IMR-90 (cell line): ENCODE results near the gene NEDD4L. TPM values are rescaled to one million over a fixed set of nuclear protein-coding genes. Genes with fewer than 3 reads are reported as not detected.
A peak's percentile ranks its signal among the peaks of the same experiment; 100 is the strongest.

Source experiments
- ATAC-seq: fragments of 200-7000 bp; cut with Tn5 transposase; 2 replicates; pipeline ENCODE4 v1.9.1; 2020; ENCODE audit warnings: low read depth, mild to moderate bottlenecking, moderate library complexity
- BruUV-seq: library from RNA; stranded (reverse); fragments of 400-500 nt; replicated peaks from 2 replicates; lab custom pipeline; 2021; lab: Mats Ljungman, UMichigan
- CTCF ChIA-PET: fragments of 300-600 bp; formaldehyde crosslinking; extraction: SDS; loops from one replicate; lab custom pipeline; 2021; ENCODE audit warnings: antibody characterized with exemption; lab: Yijun Ruan, JAX
- POLR2A ChIA-PET: fragments of 300-600 bp; sonication (Branson Sonifier 250); formaldehyde crosslinking; loops from one replicate; lab custom pipeline; 2022; ENCODE audit warnings: antibody characterized with exemption; ENCODE audit not compliant: unreplicated experiment; lab: Charles Lee
- DNase-seq: peaks from one replicate; pipeline ENCODE4 v3.0.0; 2013
- H2AFZ ChIP-seq: replicated peaks from 2 replicates; pipeline ENCODE3; 2013; ENCODE audit warnings: low read length, mild to moderate bottlenecking; ENCODE audit not compliant: poor library complexity
- H2AK5ac ChIP-seq: 2 replicates; pipeline ENCODE4 v1.6.1; 2013; ENCODE audit warnings: low read depth, low read length, inconsistent platforms
- H2AK9ac ChIP-seq: replicated peaks from 2 replicates; pipeline ENCODE3; 2013; ENCODE audit warnings: mild to moderate bottlenecking, low read depth, low read length, moderate library complexity; ENCODE audit not compliant: poor library complexity
- H2BK120ac ChIP-seq: 2 replicates; pipeline ENCODE4 v1.6.1; 2013; ENCODE audit warnings: low read depth, low read length, inconsistent platforms
- H2BK15ac ChIP-seq: 3 replicates; pipeline ENCODE4 v1.6.1; 2013; ENCODE audit warnings: low read depth, low read length, inconsistent platforms
- H2BK20ac ChIP-seq: 2 replicates; pipeline ENCODE4 v1.6.1; 2013; ENCODE audit warnings: low read depth, mild to moderate bottlenecking, inconsistent platforms, low read length, moderate library complexity
- H2BK5ac ChIP-seq: 2 replicates; pipeline ENCODE4 v1.6.1; 2013; ENCODE audit warnings: mild to moderate bottlenecking, low read depth, low read length, inconsistent platforms; ENCODE audit not compliant: poor library complexity, severe bottlenecking
- H3K14ac ChIP-seq: replicated peaks from 2 replicates; pipeline ENCODE4 v1.6.1; 2013; ENCODE audit warnings: low read depth, low read length, inconsistent platforms
- H3K18ac ChIP-seq: 2 replicates; pipeline ENCODE4 v1.6.1; 2013; ENCODE audit warnings: low read depth, low read length, control low read depth
- H3K23ac ChIP-seq: 2 replicates; pipeline ENCODE4 v1.6.1; 2013; ENCODE audit warnings: low read depth, low read length, inconsistent platforms
- H3K27ac ChIP-seq: 2 replicates; pipeline ENCODE4 v1.5.1; 2013; ENCODE audit warnings: mild to moderate bottlenecking, control low read depth, low read length; ENCODE audit not compliant: insufficient read depth
- H3K27me3 ChIP-seq: 2 replicates; pipeline ENCODE4 v1.6.1; 2013; ENCODE audit warnings: low read length; ENCODE audit not compliant: control insufficient read depth, insufficient read depth
- H3K36me3 ChIP-seq: 2 replicates; pipeline ENCODE4 v1.6.1; 2013; ENCODE audit warnings: low read length, mixed read lengths; ENCODE audit not compliant: control insufficient read depth, insufficient read depth
- H3K4ac ChIP-seq: 2 replicates; pipeline ENCODE4 v1.6.1; 2013; ENCODE audit warnings: low read depth, low read length, inconsistent platforms
- H3K4me1 ChIP-seq: 2 replicates; pipeline ENCODE4 v1.6.1; 2013; ENCODE audit warnings: low read length, mixed read lengths; ENCODE audit not compliant: control insufficient read depth, insufficient read depth
- H3K4me2 ChIP-seq: 2 replicates; pipeline ENCODE4 v1.6.1; 2013; ENCODE audit warnings: low read depth, mild to moderate bottlenecking, control low read depth, low read length, moderate library complexity
- H3K4me3 ChIP-seq: 2 replicates; pipeline ENCODE4 v1.5.1; 2013; ENCODE audit warnings: low read depth, mild to moderate bottlenecking, control low read depth, low read length, moderate library complexity; ENCODE audit not compliant: insufficient read depth
- H3K56ac ChIP-seq: 2 replicates; pipeline ENCODE4 v1.6.1; 2013; ENCODE audit warnings: low read length, inconsistent platforms; ENCODE audit not compliant: insufficient read depth; ENCODE audit errors: extremely low read depth
- H3K79me1 ChIP-seq, 2 experiments: 2 replicates each; pipeline ENCODE4 v1.6.1; 2013; ENCODE audit warnings: low read length in 2 of 2, inconsistent platforms in 1 of 2, low read depth in 1 of 2
- H3K9ac ChIP-seq: 2 replicates; pipeline ENCODE4 v1.6.1; 2013; ENCODE audit warnings: low read depth, low read length, control low read depth
- H3K9me1 ChIP-seq: 2 replicates; pipeline ENCODE4 v1.6.1; 2013; ENCODE audit warnings: low read length, inconsistent platforms; ENCODE audit not compliant: insufficient read depth
- H3K9me3 ChIP-seq: 2 replicates; pipeline ENCODE4 v1.6.1; 2013; ENCODE audit warnings: low read length; ENCODE audit not compliant: control insufficient read depth, insufficient read depth
- H4K20me1 ChIP-seq: 2 replicates; pipeline ENCODE4 v1.6.1; 2013; ENCODE audit warnings: low read length, inconsistent platforms; ENCODE audit not compliant: insufficient read depth
- H4K5ac ChIP-seq: 2 replicates; pipeline ENCODE4 v1.6.1; 2013; ENCODE audit warnings: mild to moderate bottlenecking, low read depth, low read length, control low read depth
- H4K8ac ChIP-seq, 2 experiments: 2 replicates each; pipeline ENCODE4 v1.6.1; 2013; ENCODE audit warnings: low read depth in 2 of 2, low read length in 2 of 2, control low read depth in 1 of 2, inconsistent platforms in 1 of 2
- H4K91ac ChIP-seq: 2 replicates; pipeline ENCODE4 v1.6.1; 2013; ENCODE audit warnings: low read depth, low read length, inconsistent platforms; ENCODE audit not compliant: insufficient read depth
- BHLHE40 ChIP-seq: fragments of 150-350 bp; IDR thresholded peaks from 2 replicates; pipeline ENCODE4 v1.6.1; 2016; ENCODE audit warnings: mild to moderate bottlenecking, low read depth, low read length
- CEBPB ChIP-seq: IDR thresholded peaks from 2 replicates; pipeline ENCODE4 v1.6.1; 2012; ENCODE audit warnings: low read depth, low read length, improper control_type of control experiment
- CHD1 ChIP-seq: IDR thresholded peaks from 2 replicates; pipeline ENCODE4 v1.6.1; 2012; ENCODE audit warnings: low read depth, low read length, improper control_type of control experiment
- CTCF ChIP-seq: conservative IDR thresholded peaks from 2 replicates; pipeline ENCODE4 v1.5.1; 2012; ENCODE audit warnings: mild to moderate bottlenecking, low read depth, low read length, improper control_type of control experiment
- ELK1 ChIP-seq: fragments of 150-350 bp; IDR thresholded peaks from 2 replicates; pipeline ENCODE4 v1.6.1; 2016; ENCODE audit warnings: low read depth, mild to moderate bottlenecking, low read length, moderate library complexity, borderline replicate concordance
- FOS ChIP-seq: fragments of 150-350 bp; IDR thresholded peaks from 2 replicates; pipeline ENCODE4 v1.6.1; 2016; ENCODE audit warnings: low read depth, low read length
- MAFK ChIP-seq: IDR thresholded peaks from 2 replicates; pipeline ENCODE4 v1.6.1; 2012; ENCODE audit warnings: low read depth, low read length, improper control_type of control experiment
- MAZ ChIP-seq: IDR thresholded peaks from 2 replicates; pipeline ENCODE4 v1.6.1; 2012; ENCODE audit warnings: low read depth, mild to moderate bottlenecking, low read length, improper control_type of control experiment, moderate library complexity, borderline replicate concordance
- MXI1 ChIP-seq: IDR thresholded peaks from 2 replicates; pipeline ENCODE4 v1.6.1; 2012; ENCODE audit warnings: low read depth, mild to moderate bottlenecking, low read length, moderate library complexity, borderline replicate concordance
- NFE2L2 ChIP-seq: fragments of 150-350 bp; IDR thresholded peaks from 2 replicates; pipeline ENCODE4 v1.6.1; 2016; ENCODE audit warnings: low read depth, mild to moderate bottlenecking, low read length
- POLR2A ChIP-seq: IDR thresholded peaks from 2 replicates; pipeline ENCODE4 v1.6.1; 2012; ENCODE audit warnings: mild to moderate bottlenecking, low read depth, low read length
- RAD21 ChIP-seq: IDR thresholded peaks from 2 replicates; pipeline ENCODE4 v1.6.1; 2012; ENCODE audit warnings: low read length, improper control_type of control experiment
- RCOR1 ChIP-seq: IDR thresholded peaks from 2 replicates; pipeline ENCODE4 v1.6.1; 2012; ENCODE audit warnings: mild to moderate bottlenecking, low read length, improper control_type of control experiment; ENCODE audit not compliant: insufficient replicate concordance
- RFX5 ChIP-seq: IDR thresholded peaks from 2 replicates; pipeline ENCODE4 v1.8.0; 2012; ENCODE audit warnings: low read depth, mild to moderate bottlenecking, low read length, moderate library complexity
- SMC3 ChIP-seq: fragments of 150-350 bp; IDR thresholded peaks from 2 replicates; pipeline ENCODE4 v1.6.1; 2016; ENCODE audit warnings: low read depth, mild to moderate bottlenecking, antibody characterized with exemption, low read length, moderate library complexity
- USF2 ChIP-seq: fragments of 150-350 bp; IDR thresholded peaks from 2 replicates; pipeline ENCODE4 v1.6.1; 2017; ENCODE audit warnings: mild to moderate bottlenecking, antibody characterized with exemption, low read length, low read depth
- WGBS, 2 experiments: methylation state at CpG; one replicate each; pipeline versions ENCODE4 v1.1.5 to v1.1.7; 2013; ENCODE audit warnings: missing lambda C conversion rate in 2 of 2; ENCODE audit not compliant: insufficient read length in 1 of 2; ENCODE audit errors: extremely low coverage in 2 of 2; 5-methylcytosine and 5-hydroxymethylcytosine counted together
- dilution Hi-C: fragments of 300-500 bp; cut with HindIII; formaldehyde crosslinking; loops from one replicate; pipeline ENCODE4 v1.14.3; 2018; ENCODE audit warnings: low sequenced_read_pairs; ENCODE audit not compliant: unreplicated experiment
- in situ Hi-C: fragments of 300-500 bp; cut with MboI; formaldehyde crosslinking; loops from 3 replicates; pipeline ENCODE4 v1.14.3; 2019; ENCODE audit warnings: low sequenced_read_pairs, inconsistent platforms, mixed read lengths
- intact Hi-C: fragments of 100-400 bp; cut with micrococcal nuclease; formaldehyde crosslinking; loops from 2 replicates; pipeline ENCODE4 v1.10.0; 2022
- polyA plus RNA-seq, 3 experiments: library from polyadenylated mRNA; depleted of rRNA; stranded (reverse); fragments of >200 nt; gene quantifications; 2 replicates each; pipeline ENCODE4 v1.2.3, GENCODE V29; 2012; ENCODE audit warnings: low replicate concordance in 1 of 3
- total RNA-seq: library from RNA; depleted of rRNA; stranded (reverse); fragments of >200 nt; gene quantifications from 2 replicates; pipeline ENCODE4 v1.2.3, GENCODE V29; 2012

NEDD4L gene
- total and polyA plus RNA-seq, 2 of the 4 experiments (the other 2 are of a cell fraction): 10.0 to 10.9 TPM

- BruUV-seq: no TSS peak
- Histone ChIP-seq H3K36me3 (no peaks in the 10 kb centered on the region), H3K4ac (peak overlapping the region; percentile 54), H3K9me1 (peaks cover 21% of the 10 kb centered on the region), H3K4me3 (no peak overlapping the region), H3K4me1 (peaks cover 15% of the 10 kb centered on the region), H3K27me3 (no peaks in the 10 kb centered on the region), H4K20me1 (no peaks in the 10 kb centered on the region), H4K91ac (no peak overlapping the region; the same call in 1 of the 2 replicates), H3K27ac (peak overlapping the region; percentile 30), H3K56ac (peak overlapping the region; percentile 16; the same call in 1 of the 2 replicates), H2AK9ac (no peak overlapping the region), H3K9me3 (no peaks in the 10 kb centered on the region), H2BK15ac (peak overlapping the region; percentile 32; the same call in 1 of the 3 replicates), H3K79me1 (peaks cover 0 to 18% of the 10 kb centered on the region in 2 experiments; a peak in 2 of 4 replicates), H3K4me2 (peak overlapping the region; percentile 61), H2AK5ac (peak overlapping the region; percentile 21; the same call in 1 of the 2 replicates), H2BK120ac (peak overlapping the region; percentile 83; the same call in 1 of the 2 replicates), H2BK5ac (peak overlapping the region; percentile 84), H4K8ac (peak overlapping the region in 1 of 2 experiments; percentile 63; a peak in 2 of 4 replicates), H4K5ac (peak overlapping the region; percentile 14; the same call in 1 of the 2 replicates), H3K18ac (peak overlapping the region; percentile 24; the same call in 1 of the 2 replicates), H3K14ac (peak overlapping the region; percentile 20; the same call in 1 of the 2 replicates), H2BK20ac (peak overlapping the region; percentile 37; the same call in 1 of the 2 replicates), H3K9ac (no peak overlapping the region), H2AFZ (peak overlapping the region; percentile 64), H3K23ac (peak overlapping the region; percentile 39; the same call in 1 of the 2 replicates)
- no peak for DNase-seq
- dilution Hi-C loops (no loop called here), intact Hi-C loops (no loop called here), in situ Hi-C loops (no loop called here)
- WGBS, 2 experiments: no CpG with 5 or more reads among the region's 2 CpGs
- POLR2A ChIA-PET: no interaction called here
- ATAC-seq: peak; percentile 44
- CTCF ChIA-PET: interaction anchor here (0.6 to 0.9 kb wide), 2 partner anchors 43 to 81 kb away, joined by 3 read pairs; no protein-coding TSS in a partner anchor
- TF ChIP-seq CEBPB (no peak), RCOR1 (no peak), USF2 (no peak), BHLHE40 (no peak), NFE2L2 (no peak), ELK1 (no peak), POLR2A (no peak), CTCF (no peak), SMC3 (no peak), MAZ (no peak), FOS (no peak), MXI1 (no peak), MAFK (no peak), RAD21 (no peak), RFX5 (no peak), CHD1 (no peak)
Measured at GRCh38 chr18:58224425-58224750, 180.4 kb downstream of the NEDD4L start.
